Effector memory CD8-positive, alpha-beta T cell (primary cell): Measurements from ENCODE around the gene PSG6.
"Not testable (repeated sequence)": the region's sequence is repeated elsewhere in the genome, so short reads cannot be mapped to it uniquely, and the experiment has no call there.

Source experiments
- ATAC-seq: fragments of 150-1000 bp; cut with Tn5 transposase; replicated peaks from 2 replicates; pipeline ENCODE4 v1.10.0; 2021; ENCODE audit warnings: mild to moderate bottlenecking, moderate library complexity
- DNase-seq, 3 experiments: peaks; one replicate each; pipeline ENCODE4 v3.0.0; 2021
- H3K27ac Mint-ChIP-seq, 2 donors: one replicate each; pipeline ENCODE4 v1.8.0; 2022; ENCODE audit warnings: mild to moderate bottlenecking in 2 of 2, mixed read lengths in 2 of 2, moderate library complexity in 2 of 2
- H3K27me3 Mint-ChIP-seq, 2 donors: one replicate each; pipeline ENCODE4 v1.8.0; 2022; ENCODE audit warnings: mixed read lengths in 2 of 2
- H3K36me3 Mint-ChIP-seq: one replicate; pipeline ENCODE4 v1.8.0; 2022; ENCODE audit warnings: mild to moderate bottlenecking, moderate library complexity, mixed read lengths; ENCODE audit not compliant: insufficient read depth
- H3K4me1 Mint-ChIP-seq, 2 donors: one replicate each; pipeline ENCODE4 v1.8.0; 2022; ENCODE audit warnings: low read depth in 2 of 2, mixed read lengths in 2 of 2
- H3K4me3 Mint-ChIP-seq, 2 donors: one replicate each; pipeline ENCODE4 v1.8.0; 2022; ENCODE audit warnings: mild to moderate bottlenecking in 2 of 2, mixed read lengths in 2 of 2, moderate library complexity in 2 of 2
- H3K9me3 Mint-ChIP-seq, 2 donors: one replicate each; pipeline ENCODE4 v1.8.0; 2022; ENCODE audit warnings: mixed read lengths in 2 of 2

Gene PSG6

GRCh38 chr19:42856866-42857543, 60.7 kb downstream of the PSG6 start:
- H3K27me3 Mint-ChIP-seq = peaks cover 17 to 18% of the 10 kb centered on the region in 2 donors
- not testable (repeated sequence) for ATAC-seq, H3K4me3 Mint-ChIP-seq, H3K4me1 Mint-ChIP-seq, H3K9me3 Mint-ChIP-seq, H3K27ac Mint-ChIP-seq, H3K36me3 Mint-ChIP-seq
- DNase-seq = peak in 2 of 3 experiments; percentile 5 to 8

GRCh38 chr19:42854745-42855144, 62.9 kb downstream of the PSG6 start:
- not testable (repeated sequence) for H3K36me3 Mint-ChIP-seq, H3K9me3 Mint-ChIP-seq, H3K4me3 Mint-ChIP-seq, H3K27ac Mint-ChIP-seq, H3K4me1 Mint-ChIP-seq, DNase-seq, ATAC-seq
- peaks cover 17 to 18% of the 10 kb centered on the region in 2 donors for H3K27me3 Mint-ChIP-seq

DNA sequence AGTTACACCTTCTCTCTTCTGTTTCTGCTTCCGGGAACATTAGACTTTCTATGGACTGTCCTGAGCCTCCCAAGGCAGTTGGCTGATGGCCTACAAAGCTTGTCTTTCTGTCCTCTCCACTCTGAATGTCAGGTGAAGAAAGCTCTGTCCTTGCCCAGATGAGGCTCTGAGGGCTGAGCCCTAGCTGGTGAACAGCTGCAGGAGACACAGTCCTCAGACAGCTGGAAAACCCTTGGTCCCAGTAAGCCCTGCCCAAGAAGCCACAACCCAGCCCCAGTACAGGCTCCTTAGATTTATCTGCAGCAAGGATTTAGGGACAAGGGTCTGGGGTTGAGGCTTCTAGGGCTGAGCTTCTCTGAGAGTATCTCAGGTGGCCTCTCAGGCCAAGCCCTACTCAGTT, 64.5 kb downstream of the PSG6 start:
- not testable (repeated sequence) for ATAC-seq, H3K27ac Mint-ChIP-seq, DNase-seq, H3K36me3 Mint-ChIP-seq, H3K9me3 Mint-ChIP-seq, H3K4me1 Mint-ChIP-seq, H3K4me3 Mint-ChIP-seq
- peaks cover 17 to 18% of the 10 kb centered on the region in 2 donors for H3K27me3 Mint-ChIP-seq

DNA sequence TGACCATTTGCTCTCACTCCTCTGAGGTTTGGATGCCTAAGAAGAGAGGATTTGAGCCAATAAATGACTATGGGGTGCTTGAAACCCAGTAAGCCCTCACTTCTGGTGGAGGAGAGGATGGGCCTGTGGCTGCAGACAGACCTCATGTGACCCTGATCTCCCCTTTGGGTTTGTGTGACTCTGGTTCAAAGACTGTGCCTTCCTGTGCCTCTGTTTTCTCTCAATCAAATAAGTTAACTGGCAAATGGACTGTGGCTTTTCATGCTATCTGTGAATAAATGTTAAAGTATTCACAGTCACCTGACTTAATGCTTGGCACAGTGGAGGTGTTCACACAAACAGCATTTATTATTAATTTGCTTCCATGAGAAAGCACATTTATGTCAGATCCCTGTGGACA, 64.9 kb downstream of the PSG6 start:
- not testable (repeated sequence) for ATAC-seq, H3K36me3 Mint-ChIP-seq, H3K4me1 Mint-ChIP-seq, H3K9me3 Mint-ChIP-seq, DNase-seq, H3K27ac Mint-ChIP-seq, H3K4me3 Mint-ChIP-seq
- peaks cover 17 to 19% of the 10 kb centered on the region in 2 donors for H3K27me3 Mint-ChIP-seq
